ENCODE data around the gene IRAK1.

Gene IRAK1

GRCh38 chrX:154046940-154047610 is 27.4 kb upstream of the IRAK1 start:
- H3K4me1 Mint-ChIP-seq: peaks cover 46% of the 10 kb centered on the region
- peak overlapping the region; percentile 70 for H3K27ac Mint-ChIP-seq
- no peak overlapping the region for H3K4me3 Mint-ChIP-seq
- peaks cover 7% of the 10 kb centered on the region for H3K36me3 Mint-ChIP-seq
- H3K27me3 Mint-ChIP-seq: no peaks in the 10 kb centered on the region
- no peaks in the 10 kb centered on the region for H3K9me3 Mint-ChIP-seq

- Mint-ChIP-seq H3K9me3 (no peaks in the 10 kb centered on the region), H3K4me1 (peaks cover 45% of the 10 kb centered on the region), H3K27me3 (no peaks in the 10 kb centered on the region), H3K4me3 (no peak overlapping the region), H3K27ac (no peak overlapping the region), H3K36me3 (peaks cover 6% of the 10 kb centered on the region)
Measured at GRCh38 chrX:154046031-154046781, 26.5 kb upstream of the IRAK1 start.

GRCh38 chrX:154044091-154044490 is 24.4 kb upstream of the IRAK1 start:
- Mint-ChIP-seq H3K27me3 (no peaks in the 10 kb centered on the region), H3K27ac (no peak overlapping the region), H3K9me3 (no peaks in the 10 kb centered on the region), H3K4me3 (no peak overlapping the region), H3K36me3 (peaks cover 5% of the 10 kb centered on the region), H3K4me1 (peaks cover 44% of the 10 kb centered on the region)

DNA sequence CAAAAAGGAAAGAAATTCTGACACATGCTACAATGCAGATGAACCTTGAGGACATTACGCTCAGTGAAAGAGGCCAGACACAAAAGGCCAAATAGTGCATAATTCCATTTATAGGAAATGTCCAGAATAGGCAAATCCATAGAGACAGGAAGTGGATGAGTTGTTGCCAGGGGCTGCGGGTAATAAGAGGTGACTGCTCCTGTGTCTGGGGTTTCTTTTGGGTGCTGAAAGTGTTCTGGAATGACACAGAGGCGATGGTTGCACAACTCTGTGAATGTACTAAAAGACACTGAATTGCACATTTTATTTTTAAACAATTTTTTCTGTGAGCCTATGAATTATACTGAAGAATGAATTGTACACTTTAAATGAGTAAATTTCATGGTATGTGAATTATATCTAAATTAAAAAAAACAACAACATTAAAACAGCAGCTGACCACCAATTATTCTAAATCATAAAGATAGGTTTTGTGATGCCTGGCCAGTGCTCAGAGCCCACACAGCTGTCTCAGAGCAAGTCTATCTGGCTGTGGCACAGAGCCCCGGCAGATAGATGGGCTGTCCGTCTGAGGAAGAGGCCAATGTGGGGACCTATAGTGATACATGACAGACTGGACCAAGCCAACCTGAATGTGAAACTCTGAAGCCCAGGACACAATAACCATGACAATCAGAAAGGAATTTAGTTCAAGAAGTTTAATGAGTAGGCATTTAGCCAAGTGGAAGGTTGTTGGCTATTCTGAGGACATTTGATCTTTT is 23.5 kb upstream of the IRAK1 start:
- Mint-ChIP-seq H3K27ac (peak overlapping the region; percentile 17), H3K9me3 (no peaks in the 10 kb centered on the region), H3K36me3 (peaks cover 4% of the 10 kb centered on the region), H3K4me1 (peaks cover 44% of the 10 kb centered on the region), H3K4me3 (no peak overlapping the region), H3K27me3 (no peaks in the 10 kb centered on the region)

DNA sequence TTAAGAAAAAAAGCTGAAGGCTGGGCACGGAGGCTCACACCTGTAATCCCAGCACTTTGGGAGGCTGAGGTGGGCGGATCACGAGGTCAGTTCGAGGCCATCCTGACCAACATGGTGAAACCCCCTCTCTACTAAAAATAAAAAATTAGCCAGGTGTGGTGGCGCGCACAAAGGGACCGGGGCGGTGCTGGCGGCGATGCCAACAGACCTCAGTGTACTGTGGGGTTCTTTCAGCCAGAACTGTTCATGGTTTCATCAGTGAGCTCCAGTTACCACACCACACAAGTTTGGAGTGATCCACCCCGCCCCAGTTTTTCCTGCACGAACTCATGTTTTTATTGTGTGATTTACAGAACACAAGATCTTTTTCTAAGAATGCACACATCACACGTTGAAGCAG is 21.2 kb upstream of the IRAK1 start:
- no peaks in the 10 kb centered on the region for H3K9me3 Mint-ChIP-seq
- no peak overlapping the region for H3K4me3 Mint-ChIP-seq
- H3K36me3 Mint-ChIP-seq: peaks cover 1% of the 10 kb centered on the region
- no peaks in the 10 kb centered on the region for H3K27me3 Mint-ChIP-seq
- H3K4me1 Mint-ChIP-seq: peaks cover 37% of the 10 kb centered on the region
- H3K27ac Mint-ChIP-seq: peak overlapping the region; percentile 38

DNA sequence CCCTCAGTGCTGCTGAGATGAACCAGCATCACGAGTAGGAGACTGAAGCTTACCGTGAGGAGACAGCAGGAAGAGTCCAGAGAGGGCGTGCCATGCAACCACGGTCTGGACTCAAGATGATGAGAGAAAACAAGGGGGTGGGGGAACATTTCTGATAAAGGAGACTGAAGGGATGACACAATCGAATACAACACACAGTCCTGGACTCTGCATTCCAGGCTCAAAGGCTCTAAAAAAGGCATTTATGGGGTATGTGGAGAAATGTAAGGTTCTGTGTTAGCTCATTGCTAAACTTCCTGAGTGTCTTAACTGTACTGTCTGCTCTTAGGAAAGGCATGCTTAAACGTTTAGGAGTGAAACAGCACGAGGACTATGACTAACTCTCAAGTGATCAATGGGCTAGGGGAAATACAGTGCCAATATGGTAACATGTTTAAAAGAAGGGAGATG is 20.6 kb upstream of the IRAK1 start:
- Mint-ChIP-seq H3K4me3 (no peak overlapping the region), H3K9me3 (no peaks in the 10 kb centered on the region), H3K27ac (peak overlapping the region; percentile 38), H3K36me3 (peaks cover 1% of the 10 kb centered on the region), H3K4me1 (peaks cover 38% of the 10 kb centered on the region), H3K27me3 (no peaks in the 10 kb centered on the region)

DNA sequence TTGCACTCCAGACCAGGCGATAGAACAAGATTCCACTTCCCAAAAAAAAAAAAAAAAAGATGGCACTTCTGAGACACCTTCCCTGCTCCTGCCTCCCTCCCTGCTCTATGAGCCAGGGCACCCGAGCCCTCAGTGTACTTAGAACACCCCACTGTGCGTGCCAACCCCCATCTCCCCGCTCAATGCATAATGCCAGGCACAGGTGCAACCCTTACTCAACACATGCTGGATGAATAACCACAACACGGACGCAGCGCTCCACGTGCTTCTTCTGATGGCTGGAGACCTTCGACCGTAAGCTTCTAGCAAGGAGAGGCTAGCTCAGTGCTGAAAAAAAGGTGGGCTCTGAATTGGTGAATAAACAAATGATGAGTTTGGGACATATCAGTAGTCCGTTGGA is 19.9 kb upstream of the IRAK1 start:
- Mint-ChIP-seq H3K4me3 (no peak overlapping the region), H3K36me3 (peaks cover 1% of the 10 kb centered on the region), H3K27me3 (no peaks in the 10 kb centered on the region), H3K4me1 (peaks cover 38% of the 10 kb centered on the region), H3K9me3 (no peaks in the 10 kb centered on the region), H3K27ac (peak overlapping the region; percentile 38)

DNA sequence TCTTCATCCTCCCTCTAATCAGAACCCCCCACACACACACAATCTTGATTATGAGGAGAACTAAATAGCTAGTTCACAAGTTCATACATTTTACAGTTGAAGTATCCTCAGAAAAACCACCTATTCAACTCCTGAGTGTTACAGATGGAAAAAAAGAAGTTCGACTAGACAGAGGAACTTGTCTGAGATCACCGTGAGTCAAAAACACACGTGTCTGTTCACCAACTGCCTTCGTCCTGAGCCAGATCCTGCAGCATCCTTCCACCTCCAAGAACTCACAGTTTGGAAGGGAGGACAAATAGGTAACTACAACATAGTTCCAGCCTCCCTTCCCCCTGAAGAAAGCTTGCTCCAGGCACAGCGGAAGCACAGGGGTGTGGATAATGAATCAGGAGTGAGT is 19.0 kb upstream of the IRAK1 start:
- Mint-ChIP-seq H3K9me3 (no peaks in the 10 kb centered on the region), H3K4me1 (peaks cover 34% of the 10 kb centered on the region), H3K27ac (no peak overlapping the region), H3K36me3 (peaks cover 1% of the 10 kb centered on the region), H3K27me3 (no peaks in the 10 kb centered on the region), H3K4me3 (no peak overlapping the region)

DNA sequence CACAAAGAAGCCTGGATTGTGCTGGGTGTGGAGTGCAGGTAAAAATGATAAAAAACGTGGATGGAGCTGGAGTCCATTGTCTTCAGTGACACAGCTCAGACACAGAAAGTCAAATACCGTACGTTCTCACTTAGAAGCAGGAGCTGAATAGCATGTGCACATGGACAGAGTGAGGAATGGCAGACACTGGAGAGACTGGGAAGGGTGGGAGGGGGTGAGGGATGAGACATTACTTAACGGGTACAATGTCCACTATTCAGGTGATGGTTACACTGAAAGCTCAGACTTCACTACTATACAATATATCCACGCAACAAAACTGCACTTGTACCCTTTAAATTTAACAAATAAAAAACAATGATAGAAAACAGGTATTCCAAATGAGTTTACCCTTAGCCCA is 18.1 kb upstream of the IRAK1 start:
- peaks cover 1% of the 10 kb centered on the region for H3K36me3 Mint-ChIP-seq
- H3K4me3 Mint-ChIP-seq: no peak overlapping the region
- H3K4me1 Mint-ChIP-seq: peaks cover 34% of the 10 kb centered on the region
- no peaks in the 10 kb centered on the region for H3K9me3 Mint-ChIP-seq
- H3K27ac Mint-ChIP-seq: no peak overlapping the region
- no peaks in the 10 kb centered on the region for H3K27me3 Mint-ChIP-seq

DNA sequence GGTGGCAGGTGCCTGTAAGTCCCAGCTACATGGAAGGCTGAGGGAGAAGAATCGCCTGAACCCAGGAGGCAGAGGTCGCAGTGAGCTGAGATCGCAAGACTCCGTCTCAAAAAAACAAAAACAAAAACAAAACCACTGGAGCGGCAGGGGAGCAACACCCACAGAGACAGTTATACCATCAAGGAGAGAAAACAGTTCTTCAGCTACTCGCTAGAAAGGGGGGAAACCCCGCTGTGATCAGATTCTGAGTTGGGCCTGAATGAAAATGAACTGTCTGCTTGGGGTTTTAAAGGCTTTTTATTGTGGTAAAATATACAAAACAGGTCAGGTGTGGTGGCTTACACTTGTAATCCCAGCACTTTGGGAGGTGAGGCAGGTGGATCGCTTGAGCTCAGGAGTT is 16.8 kb upstream of the IRAK1 start:
- H3K4me1 Mint-ChIP-seq: peaks cover 31% of the 10 kb centered on the region
- H3K4me3 Mint-ChIP-seq: no peak overlapping the region
- H3K9me3 Mint-ChIP-seq: no peaks in the 10 kb centered on the region
- H3K27ac Mint-ChIP-seq: no peak overlapping the region
- H3K36me3 Mint-ChIP-seq: peaks cover 1% of the 10 kb centered on the region
- no peaks in the 10 kb centered on the region for H3K27me3 Mint-ChIP-seq

DNA sequence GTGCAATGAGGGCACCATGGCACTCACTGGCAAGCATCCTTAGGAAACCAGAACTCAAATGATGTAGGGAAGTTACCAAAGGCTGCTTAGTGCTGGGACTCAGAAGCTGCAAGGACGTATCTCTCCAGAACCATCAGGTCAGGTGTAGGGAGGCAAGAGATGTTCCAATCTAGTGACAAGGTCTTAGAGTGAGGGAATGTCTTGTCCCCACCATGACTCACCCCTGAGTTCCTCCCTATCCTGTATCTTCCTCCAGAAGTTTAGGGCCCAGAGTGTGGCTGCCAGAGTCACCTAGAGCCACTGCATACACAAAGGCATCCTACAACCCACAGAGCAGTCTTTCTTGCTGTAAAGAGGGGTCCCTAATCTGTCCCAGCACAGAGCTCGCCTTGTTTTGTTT is 14.1 kb upstream of the IRAK1 start:
- H3K27ac Mint-ChIP-seq: no peak overlapping the region
- H3K27me3 Mint-ChIP-seq: no peaks in the 10 kb centered on the region
- H3K4me1 Mint-ChIP-seq: peaks cover 15% of the 10 kb centered on the region
- H3K9me3 Mint-ChIP-seq: no peaks in the 10 kb centered on the region
- peaks cover 1% of the 10 kb centered on the region for H3K36me3 Mint-ChIP-seq
- H3K4me3 Mint-ChIP-seq: no peak overlapping the region

DNA sequence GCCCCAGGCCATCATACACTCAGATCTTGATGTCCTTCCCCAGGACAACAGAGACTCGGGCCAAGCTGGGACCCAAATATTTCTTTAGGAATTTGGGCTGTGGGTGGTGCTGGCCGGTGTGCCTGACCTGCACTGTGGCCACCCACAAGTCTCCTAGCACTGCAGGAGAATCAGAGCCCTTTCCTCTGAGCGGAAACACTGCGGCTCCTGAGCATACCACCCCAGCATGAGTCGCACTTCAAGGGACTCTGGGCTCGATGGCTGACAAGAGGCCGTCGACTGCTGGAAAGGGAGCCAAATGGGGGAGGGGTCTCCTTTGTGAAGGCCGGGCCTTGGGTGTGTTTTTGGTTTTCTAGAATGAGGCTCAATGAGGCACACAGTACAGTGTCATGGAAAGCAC is 13.0 kb upstream of the IRAK1 start:
- H3K27me3 Mint-ChIP-seq: no peaks in the 10 kb centered on the region
- peaks cover 17% of the 10 kb centered on the region for H3K4me1 Mint-ChIP-seq
- H3K36me3 Mint-ChIP-seq: peaks cover 1% of the 10 kb centered on the region
- no peaks in the 10 kb centered on the region for H3K9me3 Mint-ChIP-seq
- H3K4me3 Mint-ChIP-seq: no peak overlapping the region
- H3K27ac Mint-ChIP-seq: no peak overlapping the region

- H3K36me3 Mint-ChIP-seq: peaks cover 1% of the 10 kb centered on the region
- no peaks in the 10 kb centered on the region for H3K9me3 Mint-ChIP-seq
- H3K4me1 Mint-ChIP-seq: peaks cover 17% of the 10 kb centered on the region
- H3K4me3 Mint-ChIP-seq: no peak overlapping the region
- H3K27me3 Mint-ChIP-seq: no peaks in the 10 kb centered on the region
- H3K27ac Mint-ChIP-seq: no peak overlapping the region
Measured at GRCh38 chrX:154032160-154032559, 12.5 kb upstream of the IRAK1 start.

DNA sequence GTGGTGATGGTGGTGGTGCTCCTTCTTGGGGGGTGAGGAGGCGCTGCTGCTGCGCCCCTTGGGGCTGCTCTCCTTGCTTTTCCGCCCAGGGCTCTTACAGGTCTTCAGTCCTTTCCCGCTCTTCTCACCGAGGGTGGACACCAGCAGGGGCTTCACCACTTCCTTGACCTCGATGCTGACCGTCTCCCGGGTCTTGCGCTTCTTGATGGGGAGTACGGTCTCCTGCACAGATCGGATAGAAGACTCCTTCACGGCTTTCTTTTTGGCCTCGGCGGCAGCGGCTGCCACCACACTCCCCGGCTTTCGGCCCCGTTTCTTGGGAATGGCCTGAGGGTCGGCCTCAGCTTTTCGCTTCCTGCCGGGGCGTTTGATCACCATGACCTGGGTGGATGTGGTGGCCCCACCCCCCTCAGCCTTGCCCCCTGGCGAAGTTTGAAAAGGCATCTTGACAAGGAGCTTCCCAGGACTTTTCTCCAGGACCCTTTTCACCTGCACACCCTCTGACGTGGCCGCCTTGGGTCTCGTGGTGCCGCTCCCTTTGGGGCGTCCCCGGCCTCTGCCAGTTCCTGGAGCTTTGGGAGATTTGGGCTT is 11.1 kb upstream of the IRAK1 start:
- no peaks in the 10 kb centered on the region for H3K9me3 Mint-ChIP-seq
- no peak overlapping the region for H3K4me3 Mint-ChIP-seq
- H3K36me3 Mint-ChIP-seq: no peaks in the 10 kb centered on the region
- no peak overlapping the region for H3K27ac Mint-ChIP-seq
- H3K27me3 Mint-ChIP-seq: no peaks in the 10 kb centered on the region
- H3K4me1 Mint-ChIP-seq: peaks cover 8% of the 10 kb centered on the region

- Mint-ChIP-seq H3K27me3 (no peaks in the 10 kb centered on the region), H3K36me3 (no peaks in the 10 kb centered on the region), H3K4me3 (no peak overlapping the region), H3K27ac (no peak overlapping the region), H3K4me1 (peaks cover 8% of the 10 kb centered on the region), H3K9me3 (no peaks in the 10 kb centered on the region)
Measured at GRCh38 chrX:154030266-154030665, 10.6 kb upstream of the IRAK1 start.

DNA sequence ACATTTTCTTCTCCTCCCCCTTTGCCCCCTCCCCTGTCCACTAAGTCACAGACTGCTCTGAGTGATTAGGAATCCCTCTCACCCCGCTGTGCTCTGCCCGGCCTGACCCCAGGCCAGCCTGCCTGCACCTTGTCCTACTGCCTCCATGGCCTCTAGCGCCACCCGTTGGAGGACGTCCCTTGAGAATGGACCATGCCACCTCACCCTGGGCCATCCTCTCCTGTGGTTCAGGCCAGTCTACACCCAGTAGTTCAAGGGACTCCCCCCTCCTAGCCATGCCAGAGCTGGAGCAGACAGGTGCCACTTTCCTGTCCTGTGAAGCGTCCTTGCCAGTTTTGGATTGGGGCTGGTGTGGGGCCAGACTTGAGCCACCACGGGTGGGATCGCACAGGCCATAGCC is 9.7 kb upstream of the IRAK1 start:
- no peaks in the 10 kb centered on the region for H3K27me3 Mint-ChIP-seq
- H3K9me3 Mint-ChIP-seq: no peaks in the 10 kb centered on the region
- H3K36me3 Mint-ChIP-seq: no peaks in the 10 kb centered on the region
- H3K4me3 Mint-ChIP-seq: no peak overlapping the region
- no peak overlapping the region for H3K27ac Mint-ChIP-seq
- peaks cover 8% of the 10 kb centered on the region for H3K4me1 Mint-ChIP-seq

All from activated naive CD4-positive, alpha-beta T cell treated with anti-CD3 and anti-CD28 coated beads, Interleukin-2, amount 50 U/mL, for 24 hours (primary cell).